ENCODE measurements around the gene ZNF888.
"Not testable (repeated sequence)": the region's sequence is repeated elsewhere in the genome, so short reads cannot be mapped to it uniquely, and the experiment has no call there.

Gene ZNF888

GRCh38 chr19:52935434-52935833 lies 12.2 kb upstream of the ZNF888 start:
- TF ChIP-seq JUND (IDR thresholded peaks at IDR 0.05; ENCODE audit: low read depth), result no peak
- no peak for DNase-seq (ENCODE audit: low read depth in 1 of 2, low spot score in 1 of 2)
- in situ Hi-C loops (cut with HindIII; ENCODE audit: low pct_unique_long_range_greater_than_20kb, low sequenced_read_pairs), result no loop called here

- in situ Hi-C loops (cut with HindIII; ENCODE audit: low pct_unique_long_range_greater_than_20kb, low sequenced_read_pairs); DNase-seq (ENCODE audit: low read depth in 1 of 2, low spot score in 1 of 2): not testable (repeated sequence)
Measured at GRCh38 chr19:52924641-52925040, 1.4 kb upstream of the ZNF888 start.

- in situ Hi-C loops (cut with HindIII; ENCODE audit: low pct_unique_long_range_greater_than_20kb, low sequenced_read_pairs), result no loop called here
- TF ChIP-seq JUND (IDR thresholded peaks at IDR 0.05; ENCODE audit: low read depth), result no peak
- DNase-seq (ENCODE audit: low read depth in 1 of 2, low spot score in 1 of 2), result peak in 1 of 2 experiments; percentile 67
Measured at GRCh38 chr19:52923778-52924593, 758 bp upstream of the ZNF888 start.

GRCh38 chr19:52917531-52917930 lies 5.7 kb downstream of the ZNF888 start:
- in situ Hi-C loops (cut with HindIII; ENCODE audit: low pct_unique_long_range_greater_than_20kb, low sequenced_read_pairs), result no loop called here
- no peak for TF ChIP-seq JUND (IDR thresholded peaks at IDR 0.05; ENCODE audit: low read depth)
- no peak for DNase-seq (ENCODE audit: low read depth in 1 of 2, low spot score in 1 of 2)

GRCh38 chr19:52910648-52911047 lies 12.6 kb downstream of the ZNF888 start:
- in situ Hi-C loops (cut with HindIII; ENCODE audit: low pct_unique_long_range_greater_than_20kb, low sequenced_read_pairs), result no loop called here
- DNase-seq (ENCODE audit: low read depth in 1 of 2, low spot score in 1 of 2), result no peak
- TF ChIP-seq JUND (IDR thresholded peaks at IDR 0.05; ENCODE audit: low read depth), result no peak

- in situ Hi-C loops (cut with HindIII; ENCODE audit: low pct_unique_long_range_greater_than_20kb, low sequenced_read_pairs), result not testable (repeated sequence)
Measured at GRCh38 chr19:52904052-52904780, 19.0 kb downstream of the ZNF888 start.

GRCh38 chr19:52901842-52902241 lies 21.4 kb downstream of the ZNF888 start:
- no peak for DNase-seq (ENCODE audit: low read depth in 1 of 2, low spot score in 1 of 2)
- in situ Hi-C loops (cut with HindIII; ENCODE audit: low pct_unique_long_range_greater_than_20kb, low sequenced_read_pairs), result no loop called here
- TF ChIP-seq JUND (IDR thresholded peaks at IDR 0.05; ENCODE audit: low read depth), result no peak

More at GRCh38 chr19:52904052-52904780, 19.0 kb downstream of the ZNF888 start:
- DNase-seq (ENCODE audit: low read depth in 1 of 2, low spot score in 1 of 2), result not testable (repeated sequence)

- DNase-seq (ENCODE audit: low read depth in 1 of 2, low spot score in 1 of 2); in situ Hi-C loops (cut with HindIII; ENCODE audit: low pct_unique_long_range_greater_than_20kb, low sequenced_read_pairs): not testable (repeated sequence)
Measured at GRCh38 chr19:52898596-52898995, 24.6 kb downstream of the ZNF888 start.

GRCh38 chr19:52898101-52898500 lies 25.1 kb downstream of the ZNF888 start:
- TF ChIP-seq JUND (IDR thresholded peaks at IDR 0.05; ENCODE audit: low read depth), result no peak
- in situ Hi-C loops (cut with HindIII; ENCODE audit: low pct_unique_long_range_greater_than_20kb, low sequenced_read_pairs), result no loop called here
- peak in 1 of 2 experiments; percentile 1 for DNase-seq (ENCODE audit: low read depth in 1 of 2, low spot score in 1 of 2)

GRCh38 chr19:52897138-52897935 lies 25.9 kb downstream of the ZNF888 start, which contains the start of gene ZNF320:
ZNF320 (minus strand) TSS chr19:52897635; CDS start chr19:52890255, 7,380 bp downstream.
- peak; percentile 85 to 95 for DNase-seq (ENCODE audit: low read depth in 1 of 2, low spot score in 1 of 2)
- in situ Hi-C loops (cut with HindIII; ENCODE audit: low pct_unique_long_range_greater_than_20kb, low sequenced_read_pairs), result no loop called here
- no peak for TF ChIP-seq JUND (IDR thresholded peaks at IDR 0.05; ENCODE audit: low read depth)

- DNase-seq (ENCODE audit: low read depth in 1 of 2, low spot score in 1 of 2), result peak; percentile 38 to 70
- in situ Hi-C loops (cut with HindIII; ENCODE audit: low pct_unique_long_range_greater_than_20kb, low sequenced_read_pairs), result no loop called here
- no peak for TF ChIP-seq JUND (IDR thresholded peaks at IDR 0.05; ENCODE audit: low read depth)
Measured at GRCh38 chr19:52896431-52897137, 26.6 kb downstream of the ZNF888 start.

GRCh38 chr19:52891336-52891735 lies 31.9 kb downstream of the ZNF888 start:
- in situ Hi-C loops (cut with HindIII; ENCODE audit: low pct_unique_long_range_greater_than_20kb, low sequenced_read_pairs), result no loop called here
- no peak for TF ChIP-seq JUND (IDR thresholded peaks at IDR 0.05; ENCODE audit: low read depth)
- DNase-seq (ENCODE audit: low read depth in 1 of 2, low spot score in 1 of 2), result no peak

All from T47D (cell line).